ENCODE data around the gene TSSK3. TPM values are rescaled to one million over a fixed set of nuclear protein-coding genes. Genes with fewer than 3 reads are reported as not detected.

TSSK3 gene
- total and polyA plus RNA-seq, 9 of the 15 experiments (the other 6 are each of a cell fraction or from before 2014, with no cell fraction given), result 0.27 to 2.8 (median 1.9) TPM

GRCh38 chr1:32353886-32354570 lies 8.3 kb upstream of the TSSK3 start (continued):
- TF ChIP-seq ZBTB43 (CRISPR knock-in tag; IDR thresholded peaks at IDR 0.05) (no peak), ZNF79 (CRISPR knock-in tag; IDR thresholded peaks at IDR 0.05; ENCODE audit: low read depth) (no peak), ZKSCAN1 (IDR thresholded peaks at IDR 0.05; ENCODE audit: low read depth, low read length) (no peak), ESRRA (IDR thresholded peaks at IDR 0.05; ENCODE audit: borderline replicate concordance, low read depth) (peak; percentile 91), ZC3H11A (IDR thresholded peaks at IDR 0.05; ENCODE audit: low read depth, low read length) (no peak), ZNF217 (CRISPR knock-in tag; IDR thresholded peaks at IDR 0.05) (no peak), SRSF1 (IDR thresholded peaks at IDR 0.05; ENCODE audit: low read depth, low read length) (no peak), CEBPB (tag; IDR thresholded peaks at IDR 0.05) (0 out of 2 replicates have a peak, but pooled peaks have one; percentile 17), SOX6 (IDR thresholded peaks at IDR 0.05) (peak; percentile 25; the same call in 1 of the 2 replicates), DIDO1 (tag; IDR thresholded peaks at IDR 0.05; ENCODE audit: low read depth) (no peak), GABPB2 (CRISPR knock-in tag; conservative IDR thresholded peaks at IDR 0.05) (no peak), KDM1A (IDR thresholded peaks at IDR 0.05) (peak; percentile 88 to 91), MAFK (IDR thresholded peaks at IDR 0.05; ENCODE audit: low read length) (no peak), RFX1 (IDR thresholded peaks at IDR 0.05) (no peak), HDAC1 (IDR thresholded peaks at IDR 0.05) (peak in 1 of 2 experiments; percentile 84; a peak in 2 of 4 replicates), NR2C1 (IDR thresholded peaks at IDR 0.05) (peak; percentile 43; the same call in 1 of the 2 replicates), NR2C1 (tag; IDR thresholded peaks at IDR 0.05) (peak; percentile 58), LCOR (CRISPR knock-in tag; IDR thresholded peaks at IDR 0.05) (no peak)
- TF ChIP-seq, protein P1, sequence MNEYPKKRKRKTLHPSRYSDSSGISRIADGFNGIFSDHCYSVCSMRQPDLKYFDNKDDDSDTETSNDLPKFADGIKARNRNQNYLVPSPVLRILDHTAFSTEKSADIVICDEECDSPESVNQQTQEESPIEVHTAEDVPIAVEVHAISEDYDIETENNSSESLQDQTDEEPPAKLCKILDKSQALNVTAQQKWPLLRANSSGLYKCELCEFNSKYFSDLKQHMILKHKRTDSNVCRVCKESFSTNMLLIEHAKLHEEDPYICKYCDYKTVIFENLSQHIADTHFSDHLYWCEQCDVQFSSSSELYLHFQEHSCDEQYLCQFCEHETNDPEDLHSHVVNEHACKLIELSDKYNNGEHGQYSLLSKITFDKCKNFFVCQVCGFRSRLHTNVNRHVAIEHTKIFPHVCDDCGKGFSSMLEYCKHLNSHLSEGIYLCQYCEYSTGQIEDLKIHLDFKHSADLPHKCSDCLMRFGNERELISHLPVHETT (CRISPR knock-in tag; conservative IDR thresholded peaks at IDR 0.05 in 1 of 2, IDR thresholded peaks at IDR 0.05 in 1 of 2), result no peak
